ENCODE measurements around the gene NT5M. TPM values are rescaled to one million over a fixed set of nuclear protein-coding genes. Genes with fewer than 3 reads are reported as not detected.
"Not testable (repeated sequence)": the region's sequence is repeated elsewhere in the genome, so short reads cannot be mapped to it uniquely, and the experiment has no call there.

NT5M gene
- total RNA-seq, 2 experiments from 2014 or later: 4.3 to 5.4 TPM

- ATAC-seq: no peak
- no peaks in the 10 kb centered on the region for H3K4me1 Mint-ChIP-seq
- no peak overlapping the region for H3K4me3 Mint-ChIP-seq
- CTCF ChIA-PET: interaction anchor here (0.6 kb wide), 1 partner anchor 256 kb away, joined by 3 read pairs; no protein-coding TSS in a partner anchor
- POLR2A ChIA-PET: no interaction called here
- H3K36me3 Mint-ChIP-seq (ENCODE audit: low read depth): no peaks in the 10 kb centered on the region
- no peak overlapping the region for H3K27ac Mint-ChIP-seq
- intact Hi-C loops (cut with DNase I, micrococcal nuclease): no loop called here
- no peaks in the 10 kb centered on the region for H3K9me3 Mint-ChIP-seq (ENCODE audit: low read depth)
- no peak for DNase-seq
- H3K27me3 Mint-ChIP-seq: no peaks in the 10 kb centered on the region
Measured at GRCh38 chr17:17381446-17382064, 78.4 kb downstream of the NT5M start.

GRCh38 chr17:17382065-17382459 is 78.9 kb downstream of the NT5M start:
- POLR2A ChIA-PET: no interaction called here
- Mint-ChIP-seq H3K27me3 (no peaks in the 10 kb centered on the region), H3K4me3 (no peak overlapping the region), H3K36me3 (ENCODE audit: low read depth) (no peaks in the 10 kb centered on the region), H3K4me1 (no peaks in the 10 kb centered on the region), H3K27ac (no peak overlapping the region), H3K9me3 (ENCODE audit: low read depth) (no peaks in the 10 kb centered on the region)
- no peak for DNase-seq
- CTCF ChIA-PET: interaction anchor here (0.6 to 0.7 kb wide), 3 partner anchors 9 to 256 kb away, joined by 3 to 5 read pairs (median 3); no protein-coding TSS in a partner anchor
- ATAC-seq: no peak
- intact Hi-C loops (cut with DNase I, micrococcal nuclease): no loop called here

- Mint-ChIP-seq H3K4me1 (no peaks in the 10 kb centered on the region), H3K27ac (no peak overlapping the region), H3K4me3 (no peak overlapping the region), H3K36me3 (ENCODE audit: low read depth) (no peaks in the 10 kb centered on the region), H3K9me3 (ENCODE audit: low read depth) (no peaks in the 10 kb centered on the region), H3K27me3 (no peaks in the 10 kb centered on the region)
- no peak for DNase-seq
- intact Hi-C loops (cut with DNase I, micrococcal nuclease): no loop called here
- ATAC-seq: no peak
- POLR2A ChIA-PET: no interaction called here
- CTCF ChIA-PET: interaction anchor here (0.6 to 0.7 kb wide), 2 partner anchors 8 to 255 kb away, joined by 3 to 5 read pairs; no protein-coding TSS in a partner anchor
Measured at GRCh38 chr17:17382971-17383370, 79.8 kb downstream of the NT5M start.

GRCh38 chr17:17383431-17384290 is 80.5 kb downstream of the NT5M start:
- H3K9me3 Mint-ChIP-seq (ENCODE audit: low read depth); POLR2A ChIA-PET; ATAC-seq; H3K27ac Mint-ChIP-seq; H3K27me3 Mint-ChIP-seq; CTCF ChIA-PET; H3K4me1 Mint-ChIP-seq; intact Hi-C loops (cut with DNase I, micrococcal nuclease); DNase-seq; H3K36me3 Mint-ChIP-seq (ENCODE audit: low read depth); H3K4me3 Mint-ChIP-seq: not testable (repeated sequence)

GRCh38 chr17:17384291-17384615 is 81.1 kb downstream of the NT5M start:
- ATAC-seq (no peak), DNase-seq (no peak)
- intact Hi-C loops (cut with DNase I, micrococcal nuclease): no loop called here
- Mint-ChIP-seq H3K27ac (no peak overlapping the region), H3K4me3 (no peak overlapping the region), H3K27me3 (no peaks in the 10 kb centered on the region), H3K9me3 (ENCODE audit: low read depth) (no peaks in the 10 kb centered on the region), H3K4me1 (no peaks in the 10 kb centered on the region), H3K36me3 (ENCODE audit: low read depth) (no peaks in the 10 kb centered on the region)
- POLR2A ChIA-PET: no interaction called here
- CTCF ChIA-PET: no interaction called here

GRCh38 chr17:17384961-17385360 is 81.8 kb downstream of the NT5M start:
- Mint-ChIP-seq H3K9me3 (ENCODE audit: low read depth) (no peaks in the 10 kb centered on the region), H3K4me3 (no peak overlapping the region), H3K27me3 (no peaks in the 10 kb centered on the region), H3K27ac (no peak overlapping the region), H3K36me3 (ENCODE audit: low read depth) (no peaks in the 10 kb centered on the region), H3K4me1 (no peaks in the 10 kb centered on the region)
- intact Hi-C loops (cut with DNase I, micrococcal nuclease): no loop called here
- ChIA-PET CTCF (no interaction called here), POLR2A (no interaction called here)
- DNase-seq: no peak
- ATAC-seq: no peak

GRCh38 chr17:17385491-17385890 is 82.3 kb downstream of the NT5M start:
- no peaks in the 10 kb centered on the region for H3K4me1 Mint-ChIP-seq
- no peak overlapping the region for H3K4me3 Mint-ChIP-seq
- POLR2A ChIA-PET: interaction anchor here (0.8 kb wide), 1 partner anchor 218 kb away, joined by 3 read pairs; no protein-coding TSS in a partner anchor
- no peak for DNase-seq
- H3K36me3 Mint-ChIP-seq (ENCODE audit: low read depth): no peaks in the 10 kb centered on the region
- H3K9me3 Mint-ChIP-seq (ENCODE audit: low read depth): no peaks in the 10 kb centered on the region
- no peaks in the 10 kb centered on the region for H3K27me3 Mint-ChIP-seq
- ATAC-seq: no peak
- H3K27ac Mint-ChIP-seq: no peak overlapping the region
- intact Hi-C loops (cut with DNase I, micrococcal nuclease): no loop called here
- CTCF ChIA-PET: interaction anchor here (0.7 kb wide), 1 partner anchor 63 kb away, joined by 3 read pairs; no protein-coding TSS in a partner anchor

GRCh38 chr17:17386094-17386800 is 83.1 kb downstream of the NT5M start:
- POLR2A ChIA-PET: interaction anchor here (0.8 kb wide), 1 partner anchor 217 kb away, joined by 3 read pairs; no protein-coding TSS in a partner anchor
- Mint-ChIP-seq H3K36me3 (ENCODE audit: low read depth) (no peaks in the 10 kb centered on the region), H3K27ac (no peak overlapping the region), H3K4me3 (no peak overlapping the region), H3K9me3 (ENCODE audit: low read depth) (no peaks in the 10 kb centered on the region), H3K4me1 (peaks cover under 1% of the 10 kb centered on the region), H3K27me3 (no peaks in the 10 kb centered on the region)
- intact Hi-C loops (cut with DNase I, micrococcal nuclease): no loop called here
- ATAC-seq: no peak
- no peak for DNase-seq
- CTCF ChIA-PET: no interaction called here

- Mint-ChIP-seq H3K36me3 (ENCODE audit: low read depth) (no peaks in the 10 kb centered on the region), H3K27me3 (no peaks in the 10 kb centered on the region), H3K4me3 (no peak overlapping the region), H3K4me1 (peaks cover 8% of the 10 kb centered on the region), H3K27ac (no peak overlapping the region), H3K9me3 (ENCODE audit: low read depth) (no peaks in the 10 kb centered on the region)
- ChIA-PET POLR2A (no interaction called here), CTCF (interaction anchor here (1.3 kb wide), 1 partner anchor 8 kb away, joined by 3 read pairs; no protein-coding TSS in a partner anchor)
- ATAC-seq (no peak), DNase-seq (no peak)
- intact Hi-C loops (cut with DNase I, micrococcal nuclease): no loop called here
Measured at GRCh38 chr17:17387017-17387497, 83.9 kb downstream of the NT5M start.

GRCh38 chr17:17387498-17388362 is 84.6 kb downstream of the NT5M start:
- Mint-ChIP-seq H3K4me1 (peaks cover 13% of the 10 kb centered on the region), H3K9me3 (ENCODE audit: low read depth) (no peaks in the 10 kb centered on the region), H3K27ac (no peak overlapping the region), H3K27me3 (no peaks in the 10 kb centered on the region), H3K36me3 (ENCODE audit: low read depth) (no peaks in the 10 kb centered on the region), H3K4me3 (no peak overlapping the region)
- DNase-seq (peak; percentile 49), ATAC-seq (no peak)
- POLR2A ChIA-PET: no interaction called here
- CTCF ChIA-PET: interaction anchor here (0.6 to 1.3 kb wide), 2 partner anchors 8 to 542 kb away, joined by 3 to 4 read pairs; no protein-coding TSS in a partner anchor
- intact Hi-C loops (cut with DNase I, micrococcal nuclease): no loop called here
